ENCODE results near the gene KIAA0825. TPM values are rescaled to one million over a fixed set of nuclear protein-coding genes. Genes with fewer than 3 reads are reported as not detected.

Gene KIAA0825
- total and polyA plus RNA-seq, 2 of the 8 experiments (the other 6 are each of a cell fraction or from before 2014, with no cell fraction given) = 0.60 to 1.0 TPM

GRCh38 chr5:94240134-94240533 lies 378.3 kb downstream of the KIAA0825 start:
- no peak overlapping the region for H3K18ac ChIP-seq (ENCODE audit: extremely low read depth, low read length)
- no peaks in the 10 kb centered on the region; the same call in 1 of the 2 replicates for H3K79me1 ChIP-seq (ENCODE audit: low read depth, low read length)
- H2BK12ac ChIP-seq (ENCODE audit: low read depth, low read length) = no peak overlapping the region
- no peak overlapping the region for H3K4me3 ChIP-seq (ENCODE audit: extremely low read depth in 1 of 4, insufficient read depth in 2 of 4, low read depth in 3 of 4, low read length in 4 of 4)
- no peak overlapping the region for H3K9ac ChIP-seq (replicated peaks in 1 of 4; ENCODE audit: extremely low read depth in 1 of 4, low read depth in 3 of 4, low read length in 3 of 4)
- 93% methylated on average over 3 of the region's 3 CpGs; no CpG with 5 or more reads in 1 of the 2 experiments for WGBS, 2 experiments (ENCODE audit: extremely low coverage in 1 of 2, insufficient coverage in 1 of 2, insufficient read length in 1 of 2, insufficient replicate concordance in 2 of 2, low coverage in 1 of 2, low lambda C conversion rate in 2 of 2, missing lambda C conversion rate in 1 of 2)
- H4K8ac ChIP-seq (ENCODE audit: extremely low read depth, insufficient read depth, low read length) = no peak overlapping the region
- no peak overlapping the region for H3K4me2 ChIP-seq (ENCODE audit: insufficient read depth in 1 of 2, low read depth in 2 of 2, low read length in 2 of 2)
- TF ChIP-seq BACH1 (IDR thresholded peaks at IDR 0.05; ENCODE audit: low read length) (no peak), USF2 (IDR thresholded peaks at IDR 0.05; ENCODE audit: low read length) (no peak), TBP (IDR thresholded peaks at IDR 0.05; ENCODE audit: low read depth, low read length) (no peak), KDM1A (IDR thresholded peaks at IDR 0.05; ENCODE audit: borderline replicate concordance, low read length) (no peak), KDM4A (IDR thresholded peaks at IDR 0.05; ENCODE audit: low read depth, low read length, severe bottlenecking) (no peak), RBBP5 (IDR thresholded peaks at IDR 0.05; ENCODE audit: borderline replicate concordance, low read depth, low read length) (no peak), PHF8 (conservative IDR thresholded peaks at IDR 0.05; ENCODE audit: low read depth, low read length) (no peak), TAF1 (IDR thresholded peaks at IDR 0.05; ENCODE audit: low read depth, low read length) (no peak), ATF2 (IDR thresholded peaks at IDR 0.05; ENCODE audit: low read length) (no peak), ZNF274 (IDR thresholded peaks at IDR 0.05; ENCODE audit: borderline replicate concordance, extremely low read depth, low read length) (no peak), SRF (IDR thresholded peaks at IDR 0.05; ENCODE audit: low read depth, low read length) (no peak)
- H3K56ac ChIP-seq (replicated peaks; ENCODE audit: insufficient read length, low read depth, low read length) = no peak overlapping the region
- no peak overlapping the region for H2BK5ac ChIP-seq (ENCODE audit: low read depth, low read length)
- H3K27ac ChIP-seq (ENCODE audit: low read depth, low read length) = no peak overlapping the region
- H2BK15ac ChIP-seq (ENCODE audit: low read length) = no peak overlapping the region
- no peak overlapping the region for H3K4ac ChIP-seq (replicated peaks; ENCODE audit: insufficient read length, low read depth, low read length)
- peaks cover 5% of the 10 kb centered on the region in 2 experiments; a peak in 1 of 4 replicates for H3K9me3 ChIP-seq (ENCODE audit: insufficient read depth in 2 of 2, low read depth in 1 of 2, low read length in 1 of 2)
- peaks cover 0 to 14% (median 5%) of the 10 kb centered on the region in 4 experiments; a peak in 4 of 8 replicates for H3K36me3 ChIP-seq (ENCODE audit: control insufficient read depth in 2 of 4, insufficient read depth in 4 of 4, low read length in 3 of 4)
- no peak overlapping the region for H4K91ac ChIP-seq (replicated peaks; ENCODE audit: insufficient read length, low read length)
- no peak overlapping the region for H3K23ac ChIP-seq (ENCODE audit: insufficient read length)
- no peak overlapping the region for H2BK20ac ChIP-seq (ENCODE audit: low read length)
- no peak overlapping the region for H4K5ac ChIP-seq (ENCODE audit: insufficient read length, low read depth, low read length)
- CTCF ChIA-PET (ENCODE audit: partially characterized antibody) = no interaction called here
- POLR2A ChIA-PET (ENCODE audit: partially characterized antibody) = no interaction called here
- no peak overlapping the region for H2AFZ ChIP-seq (ENCODE audit: low read length)
- H3K23me2 ChIP-seq (ENCODE audit: low read depth, low read length) = no peaks in the 10 kb centered on the region; the same call in 1 of the 2 replicates
- H4K20me1 ChIP-seq (replicated peaks in 1 of 2; ENCODE audit: control insufficient read depth in 1 of 2, insufficient read depth in 2 of 2, low read length in 2 of 2) = peaks cover 0 to 1% of the 10 kb centered on the region in 2 experiments
- 0 out of 4 replicates have a peak, but pooled peaks cover 0 to 3% of the 10 kb centered on the region in 2 experiments for H3K79me2 ChIP-seq (ENCODE audit: control insufficient read depth in 1 of 2, insufficient read depth in 2 of 2, low read length in 2 of 2)
- no peaks in the 10 kb centered on the region for H3K27me3 ChIP-seq (replicated peaks in 1 of 4; ENCODE audit: control insufficient read depth in 3 of 4, extremely low read depth in 1 of 4, insufficient read depth in 3 of 4, low read length in 3 of 4)
- DNase-seq (ENCODE audit: low read depth in 1 of 2, low spot score in 2 of 2) = no peak
- H3K14ac ChIP-seq (ENCODE audit: insufficient read length) = no peak overlapping the region
- FAIRE-seq = no peak
- no peak overlapping the region for H2BK120ac ChIP-seq (replicated peaks; ENCODE audit: low read depth, low read length)
- H2AK5ac ChIP-seq (ENCODE audit: low read depth, low read length) = no peak overlapping the region
- H3K4me1 ChIP-seq (replicated peaks in 1 of 4; ENCODE audit: control insufficient read depth in 3 of 4, insufficient read depth in 4 of 4, low read length in 3 of 4) = peaks cover 0 to 5% (median 0%) of the 10 kb centered on the region in 4 experiments; a peak in 1 of 7 replicates
